Measurements from ENCODE around the gene PLEKHA1.

The PLEKHA1 gene

GRCh38 chr10:122468926-122469781 is 94.6 kb downstream of the PLEKHA1 start:
- Histone ChIP-seq H3K9me3 (ENCODE audit: control insufficient read depth, low read length) (no peaks in the 10 kb centered on the region), H3K27me3 (ENCODE audit: control insufficient read depth, insufficient read depth, low read length) (no peaks in the 10 kb centered on the region), H3K9ac (ENCODE audit: low read length) (no peak overlapping the region), H3K4me3 (ENCODE audit: low read length) (no peak overlapping the region), H3K36me3 (ENCODE audit: control insufficient read depth, insufficient read depth, low read length) (no peaks in the 10 kb centered on the region), H3K4me1 (ENCODE audit: control insufficient read depth, insufficient read depth, low read length) (no peaks in the 10 kb centered on the region)

- no peak overlapping the region for H3K4me3 ChIP-seq (ENCODE audit: low read length)
- H3K27me3 ChIP-seq (ENCODE audit: control insufficient read depth, insufficient read depth, low read length): no peaks in the 10 kb centered on the region
- H3K9ac ChIP-seq (ENCODE audit: low read length): no peak overlapping the region
- no peaks in the 10 kb centered on the region for H3K9me3 ChIP-seq (ENCODE audit: control insufficient read depth, low read length)
- H3K4me1 ChIP-seq (ENCODE audit: control insufficient read depth, insufficient read depth, low read length): no peaks in the 10 kb centered on the region
- no peaks in the 10 kb centered on the region for H3K36me3 ChIP-seq (ENCODE audit: control insufficient read depth, insufficient read depth, low read length)
Measured at GRCh38 chr10:122469848-122470247, 95.3 kb downstream of the PLEKHA1 start.

- H3K36me3 ChIP-seq (ENCODE audit: control insufficient read depth, insufficient read depth, low read length): no peaks in the 10 kb centered on the region
- H3K9me3 ChIP-seq (ENCODE audit: control insufficient read depth, low read length): no peaks in the 10 kb centered on the region
- no peaks in the 10 kb centered on the region for H3K27me3 ChIP-seq (ENCODE audit: control insufficient read depth, insufficient read depth, low read length)
- no peak overlapping the region for H3K4me3 ChIP-seq (ENCODE audit: low read length)
- H3K4me1 ChIP-seq (ENCODE audit: control insufficient read depth, insufficient read depth, low read length): no peaks in the 10 kb centered on the region
- H3K9ac ChIP-seq (ENCODE audit: low read length): no peak overlapping the region
Measured at GRCh38 chr10:122471531-122472177, 97.1 kb downstream of the PLEKHA1 start.

GRCh38 chr10:122473116-122473515 is 98.6 kb downstream of the PLEKHA1 start:
- H3K27me3 ChIP-seq (ENCODE audit: control insufficient read depth, insufficient read depth, low read length): no peaks in the 10 kb centered on the region
- H3K4me1 ChIP-seq (ENCODE audit: control insufficient read depth, insufficient read depth, low read length): no peaks in the 10 kb centered on the region
- no peak overlapping the region for H3K4me3 ChIP-seq (ENCODE audit: low read length)
- H3K9me3 ChIP-seq (ENCODE audit: control insufficient read depth, low read length): no peaks in the 10 kb centered on the region
- no peak overlapping the region for H3K9ac ChIP-seq (ENCODE audit: low read length)
- no peaks in the 10 kb centered on the region for H3K36me3 ChIP-seq (ENCODE audit: control insufficient read depth, insufficient read depth, low read length)

- H3K36me3 ChIP-seq (ENCODE audit: control insufficient read depth, insufficient read depth, low read length): no peaks in the 10 kb centered on the region
- H3K4me3 ChIP-seq (ENCODE audit: low read length): no peak overlapping the region
- H3K27me3 ChIP-seq (ENCODE audit: control insufficient read depth, insufficient read depth, low read length): no peaks in the 10 kb centered on the region
- no peaks in the 10 kb centered on the region for H3K4me1 ChIP-seq (ENCODE audit: control insufficient read depth, insufficient read depth, low read length)
- no peaks in the 10 kb centered on the region for H3K9me3 ChIP-seq (ENCODE audit: control insufficient read depth, low read length)
- H3K9ac ChIP-seq (ENCODE audit: low read length): no peak overlapping the region
Measured at GRCh38 chr10:122474131-122474818, 99.8 kb downstream of the PLEKHA1 start.

DNA sequence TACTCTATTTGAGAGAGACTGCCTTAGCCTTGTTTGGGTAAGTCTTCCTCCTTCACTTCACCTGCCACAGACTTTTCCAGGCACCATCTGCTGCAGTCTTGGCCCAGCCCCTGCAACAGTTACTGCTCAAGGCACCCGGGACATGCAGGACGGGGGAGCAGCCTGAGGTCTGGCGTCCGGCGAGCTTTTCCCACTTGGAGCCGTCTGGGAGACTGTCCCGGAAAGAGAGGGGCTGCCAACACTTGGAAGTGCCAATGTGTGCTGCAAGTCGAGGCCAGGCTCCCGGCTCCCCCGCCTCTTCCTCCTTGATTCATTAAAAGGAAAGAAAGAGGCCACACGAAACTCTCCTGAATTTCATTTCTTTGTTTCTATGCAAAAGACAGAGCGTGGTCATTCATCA is 100.6 kb downstream of the PLEKHA1 start:
- Histone ChIP-seq H3K36me3 (ENCODE audit: control insufficient read depth, insufficient read depth, low read length) (no peaks in the 10 kb centered on the region), H3K9ac (ENCODE audit: low read length) (no peak overlapping the region), H3K9me3 (ENCODE audit: control insufficient read depth, low read length) (no peaks in the 10 kb centered on the region), H3K27me3 (ENCODE audit: control insufficient read depth, insufficient read depth, low read length) (no peaks in the 10 kb centered on the region), H3K4me1 (ENCODE audit: control insufficient read depth, insufficient read depth, low read length) (no peaks in the 10 kb centered on the region), H3K4me3 (ENCODE audit: low read length) (no peak overlapping the region)

DNA sequence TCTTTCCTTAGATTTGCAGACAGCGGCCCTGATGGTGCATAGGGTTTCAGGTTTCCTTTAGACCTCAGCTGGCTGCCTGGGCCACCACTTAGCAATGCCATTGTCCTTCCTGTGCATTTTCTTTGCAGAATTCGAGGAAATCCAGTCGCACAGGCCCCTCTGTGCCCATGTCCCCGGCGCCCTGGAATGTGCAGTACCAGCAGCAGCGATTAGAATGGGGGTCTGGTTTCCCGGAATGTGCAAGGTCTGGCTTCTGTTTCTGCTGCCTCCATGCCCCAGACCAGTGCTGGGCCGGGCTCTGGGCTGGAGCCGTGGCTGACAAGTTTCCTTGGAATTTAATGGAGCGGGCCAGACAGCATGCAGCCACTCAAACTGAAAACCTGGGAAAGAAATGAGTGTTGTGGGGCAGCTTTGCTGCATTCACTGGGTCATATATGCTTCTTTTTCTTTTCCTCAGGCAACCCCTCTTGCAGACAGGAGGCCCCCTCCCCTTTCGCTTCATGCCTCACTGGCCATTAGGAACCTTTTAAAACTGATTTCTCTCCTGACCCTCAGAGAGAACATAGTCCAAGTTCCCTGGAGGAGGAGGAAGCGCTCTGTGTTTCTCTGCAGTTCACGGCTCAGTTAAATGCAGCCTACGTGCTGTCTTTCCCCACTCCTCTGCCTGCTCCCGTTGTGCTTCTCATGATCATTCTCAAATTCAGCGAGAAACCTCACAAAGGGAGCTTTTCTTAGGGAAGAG is 101.3 kb downstream of the PLEKHA1 start:
- no peak overlapping the region for H3K4me3 ChIP-seq (ENCODE audit: low read length)
- H3K9ac ChIP-seq (ENCODE audit: low read length): no peak overlapping the region
- H3K4me1 ChIP-seq (ENCODE audit: control insufficient read depth, insufficient read depth, low read length): no peaks in the 10 kb centered on the region
- no peaks in the 10 kb centered on the region for H3K27me3 ChIP-seq (ENCODE audit: control insufficient read depth, insufficient read depth, low read length)
- no peaks in the 10 kb centered on the region for H3K36me3 ChIP-seq (ENCODE audit: control insufficient read depth, insufficient read depth, low read length)
- no peaks in the 10 kb centered on the region for H3K9me3 ChIP-seq (ENCODE audit: control insufficient read depth, low read length)

- Histone ChIP-seq H3K27me3 (ENCODE audit: control insufficient read depth, insufficient read depth, low read length) (no peaks in the 10 kb centered on the region), H3K4me3 (ENCODE audit: low read length) (no peak overlapping the region), H3K9ac (ENCODE audit: low read length) (no peak overlapping the region), H3K9me3 (ENCODE audit: control insufficient read depth, low read length) (no peaks in the 10 kb centered on the region), H3K4me1 (ENCODE audit: control insufficient read depth, insufficient read depth, low read length) (no peaks in the 10 kb centered on the region), H3K36me3 (ENCODE audit: control insufficient read depth, insufficient read depth, low read length) (no peaks in the 10 kb centered on the region)
Measured at GRCh38 chr10:122476333-122476695, 101.8 kb downstream of the PLEKHA1 start.

DNA sequence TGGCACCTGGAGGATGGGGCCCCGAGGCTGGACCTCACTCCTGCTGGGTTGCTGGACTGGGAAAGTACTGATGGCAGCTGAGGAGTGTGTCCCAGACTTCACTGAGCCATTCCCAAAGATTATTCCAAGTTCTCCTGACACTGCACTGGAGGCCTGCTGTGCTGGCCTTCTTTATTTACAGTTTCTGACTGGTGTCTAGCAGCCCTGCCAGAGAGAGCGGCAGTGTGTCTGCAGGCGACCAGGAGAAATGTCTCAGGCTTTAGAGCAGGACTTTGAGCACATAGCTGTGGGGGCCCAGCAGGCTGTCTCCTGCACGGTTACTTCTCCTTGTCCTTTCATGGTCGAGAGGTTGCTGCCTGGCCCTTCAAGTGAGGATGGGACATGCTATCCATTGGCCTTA is 102.9 kb downstream of the PLEKHA1 start:
- no peaks in the 10 kb centered on the region for H3K9me3 ChIP-seq (ENCODE audit: control insufficient read depth, low read length)
- H3K9ac ChIP-seq (ENCODE audit: low read length): no peak overlapping the region
- H3K27me3 ChIP-seq (ENCODE audit: control insufficient read depth, insufficient read depth, low read length): no peaks in the 10 kb centered on the region
- H3K4me1 ChIP-seq (ENCODE audit: control insufficient read depth, insufficient read depth, low read length): no peaks in the 10 kb centered on the region
- H3K36me3 ChIP-seq (ENCODE audit: control insufficient read depth, insufficient read depth, low read length): no peaks in the 10 kb centered on the region
- H3K4me3 ChIP-seq (ENCODE audit: low read length): no peak overlapping the region

- Histone ChIP-seq H3K27me3 (ENCODE audit: control insufficient read depth, insufficient read depth, low read length) (no peaks in the 10 kb centered on the region), H3K9me3 (ENCODE audit: control insufficient read depth, low read length) (no peaks in the 10 kb centered on the region), H3K4me1 (ENCODE audit: control insufficient read depth, insufficient read depth, low read length) (no peaks in the 10 kb centered on the region), H3K9ac (ENCODE audit: low read length) (no peak overlapping the region), H3K4me3 (ENCODE audit: low read length) (no peak overlapping the region), H3K36me3 (ENCODE audit: control insufficient read depth, insufficient read depth, low read length) (no peaks in the 10 kb centered on the region)
Measured at GRCh38 chr10:122478971-122479370, 104.5 kb downstream of the PLEKHA1 start.

- Histone ChIP-seq H3K4me3 (ENCODE audit: low read length) (no peak overlapping the region), H3K9ac (ENCODE audit: low read length) (no peak overlapping the region), H3K4me1 (ENCODE audit: control insufficient read depth, insufficient read depth, low read length) (no peaks in the 10 kb centered on the region), H3K27me3 (ENCODE audit: control insufficient read depth, insufficient read depth, low read length) (no peaks in the 10 kb centered on the region), H3K9me3 (ENCODE audit: control insufficient read depth, low read length) (no peaks in the 10 kb centered on the region), H3K36me3 (ENCODE audit: control insufficient read depth, insufficient read depth, low read length) (no peaks in the 10 kb centered on the region)
Measured at GRCh38 chr10:122480146-122480833, 105.8 kb downstream of the PLEKHA1 start.

All from mucosa of stomach (tissue), 1 donor.